HFFc6 (cell line): ENCODE data around the gene ZP4. TPM values are rescaled to one million over a fixed set of nuclear protein-coding genes. Genes with fewer than 3 reads are reported as not detected.

Source experiments
- DNase-seq: peaks from one replicate; pipeline ENCODE4 v3.0.0-alpha.2; 2018
- H3K27ac Mint-ChIP-seq: 2 replicates; pipeline ENCODE4 v1.8.0; 2020; ENCODE audit warnings: mild to moderate bottlenecking, mixed read lengths
- H3K27me3 Mint-ChIP-seq: 2 replicates; pipeline ENCODE4 v1.8.0; 2021; ENCODE audit warnings: mild to moderate bottlenecking, moderate library complexity, mixed read lengths; ENCODE audit not compliant: insufficient read depth
- H3K36me3 Mint-ChIP-seq: 2 replicates; pipeline ENCODE4 v1.8.0; 2021; ENCODE audit warnings: low read depth, mixed read lengths
- H3K4me1 Mint-ChIP-seq: 2 replicates; pipeline ENCODE4 v1.8.0; 2020; ENCODE audit warnings: low read depth, mixed read lengths
- H3K4me3 Mint-ChIP-seq: 2 replicates; pipeline ENCODE4 v1.8.0; 2020; ENCODE audit warnings: mild to moderate bottlenecking, moderate library complexity, mixed read lengths
- H3K9me3 Mint-ChIP-seq: 2 replicates; pipeline ENCODE4 v1.8.0; 2020; ENCODE audit warnings: mild to moderate bottlenecking, mixed read lengths
- CTCF ChIP-seq: fragments of 200-600 bp; sonication (generic); IDR thresholded peaks from 2 replicates; pipeline ENCODE4 v1.5.0; 2021; ENCODE audit warnings: antibody characterized with exemption, mild to moderate bottlenecking
- total RNA-seq, 6 experiments: library from RNA; stranded (reverse); fragmentation: NEBNext Ultra II Directional; extraction: Animal tissue kit (Norgen Biotek cat#: 25700); gene quantifications; 2 replicates in 1 of 6; 3 replicates in 5 of 6; pipeline ENCODE4 v1.2.3, GENCODE V29; 2021

The ZP4 gene
- total RNA-seq, 6 experiments from 2014 or later, result not detected

- no peak overlapping the region for H3K27ac Mint-ChIP-seq
- no peaks in the 10 kb centered on the region for H3K36me3 Mint-ChIP-seq
- TF ChIP-seq CTCF, result no peak
- no peaks in the 10 kb centered on the region for H3K27me3 Mint-ChIP-seq
- no peak overlapping the region for H3K4me3 Mint-ChIP-seq
- peaks cover 9% of the 10 kb centered on the region for H3K4me1 Mint-ChIP-seq
- DNase-seq, result peak; percentile 4
- peaks cover 12% of the 10 kb centered on the region for H3K9me3 Mint-ChIP-seq
Observed at GRCh38 chr1:237903961-237904360, 13.2 kb upstream of the ZP4 start.

GRCh38 chr1:237902960-237903743 is 12.4 kb upstream of the ZP4 start:
- Mint-ChIP-seq H3K27ac (no peak overlapping the region), H3K9me3 (peaks cover 10% of the 10 kb centered on the region; the same call in 1 of the 2 replicates), H3K4me3 (no peak overlapping the region), H3K36me3 (no peaks in the 10 kb centered on the region), H3K27me3 (no peaks in the 10 kb centered on the region), H3K4me1 (peaks cover 9% of the 10 kb centered on the region)
- no peak for DNase-seq
- no peak for TF ChIP-seq CTCF

- Mint-ChIP-seq H3K9me3 (peaks cover 10% of the 10 kb centered on the region; the same call in 1 of the 2 replicates), H3K4me1 (peaks cover 9% of the 10 kb centered on the region), H3K27me3 (no peaks in the 10 kb centered on the region), H3K36me3 (no peaks in the 10 kb centered on the region), H3K4me3 (peak overlapping the region; percentile 32; the same call in 1 of the 2 replicates), H3K27ac (no peak overlapping the region; the same call in 1 of the 2 replicates)
- peak; percentile 35 for DNase-seq
- peak; percentile 76 for TF ChIP-seq CTCF
Observed at GRCh38 chr1:237901299-237901934, 10.7 kb upstream of the ZP4 start.

- Mint-ChIP-seq H3K36me3 (no peaks in the 10 kb centered on the region), H3K27me3 (no peaks in the 10 kb centered on the region), H3K27ac (no peak overlapping the region), H3K4me1 (no peaks in the 10 kb centered on the region), H3K9me3 (peaks cover 6% of the 10 kb centered on the region; the same call in 1 of the 2 replicates), H3K4me3 (no peak overlapping the region)
- no peak for TF ChIP-seq CTCF
- no peak for DNase-seq
Observed at GRCh38 chr1:237895630-237896029, 4.9 kb upstream of the ZP4 start.

DNA sequence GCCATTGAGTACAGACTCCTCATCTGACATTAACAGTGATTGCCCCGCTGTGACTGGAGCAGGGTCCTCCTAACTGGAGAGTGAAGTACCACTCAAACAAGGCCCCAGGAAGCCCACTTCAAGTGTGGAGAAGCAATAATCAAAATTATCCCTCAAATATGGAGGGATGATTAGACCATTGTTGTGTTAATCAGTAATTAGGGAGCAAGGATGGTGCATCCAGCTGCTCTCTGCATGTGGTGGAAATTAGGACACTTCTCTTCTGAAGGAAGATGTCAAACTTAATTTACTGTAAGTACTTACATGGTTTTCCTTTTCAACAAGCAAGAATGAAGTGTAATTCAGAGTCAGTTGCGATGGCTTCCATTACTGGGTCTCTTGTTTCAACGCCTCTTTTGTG is 3.4 kb upstream of the ZP4 start:
- no peak for DNase-seq
- peaks cover 4% of the 10 kb centered on the region; the same call in 1 of the 2 replicates for H3K27me3 Mint-ChIP-seq
- no peak overlapping the region for H3K4me3 Mint-ChIP-seq
- no peaks in the 10 kb centered on the region; the same call in 1 of the 2 replicates for H3K9me3 Mint-ChIP-seq
- no peak overlapping the region for H3K27ac Mint-ChIP-seq
- TF ChIP-seq CTCF, result no peak
- H3K36me3 Mint-ChIP-seq, result no peaks in the 10 kb centered on the region
- no peaks in the 10 kb centered on the region for H3K4me1 Mint-ChIP-seq
